Smooth muscle cell (in vitro differentiated cells): ENCODE results near the gene TM4SF18. TPM values are rescaled to one million over a fixed set of nuclear protein-coding genes. Genes with fewer than 3 reads are reported as not detected.
A peak's percentile ranks its signal among the peaks of the same experiment; 100 is the strongest.

ENCODE experiments used
- DNase-seq: peaks from one replicate; lab custom pipeline; 2025; ENCODE audit not compliant: unreplicated experiment; lab: John Stamatoyannopoulos, UW
- H2AFZ ChIP-seq: fragments of 200-600 bp; sonication (generic); 2 replicates; pipeline ENCODE4 v1.6.0; 2016; ENCODE audit warnings: antibody characterized with exemption, low read depth, mild to moderate bottlenecking
- H3F3A ChIP-seq: fragments of 200-600 bp; sonication (generic); 2 replicates; pipeline ENCODE4 v1.6.0; 2017; ENCODE audit warnings: antibody characterized with exemption, low read depth
- H3K27ac ChIP-seq: fragments of 200-600 bp; sonication (generic); 2 replicates; pipeline ENCODE4 v1.5.1; 2016; ENCODE audit warnings: low read depth, mild to moderate bottlenecking
- H3K27me3 ChIP-seq: fragments of 200-600 bp; sonication (generic); 2 replicates; pipeline ENCODE4 v1.6.1; 2016; ENCODE audit warnings: low read depth, mild to moderate bottlenecking
- H3K36me3 ChIP-seq: fragments of 200-600 bp; sonication (generic); 2 replicates; pipeline ENCODE4 v1.5.1; 2016; ENCODE audit warnings: low read depth
- H3K4me1 ChIP-seq: fragments of 200-600 bp; sonication (generic); 2 replicates; pipeline ENCODE4 v1.5.1; 2016; ENCODE audit warnings: low read depth
- H3K4me2 ChIP-seq: fragments of 200-600 bp; sonication (generic); 2 replicates; pipeline ENCODE4 v1.6.0; 2016; ENCODE audit warnings: mild to moderate bottlenecking
- H3K4me3 ChIP-seq: fragments of 200-600 bp; sonication (generic); 2 replicates; pipeline ENCODE4 v1.5.1; 2016; ENCODE audit warnings: mild to moderate bottlenecking
- H3K79me2 ChIP-seq: fragments of 200-600 bp; sonication (generic); 2 replicates; pipeline ENCODE4 v1.6.0; 2016; ENCODE audit warnings: low read depth, mild to moderate bottlenecking
- H3K9ac ChIP-seq: fragments of 200-600 bp; sonication (generic); 2 replicates; pipeline ENCODE4 v1.6.0; 2016; ENCODE audit warnings: low read depth
- H3K9me3 ChIP-seq: fragments of 200-600 bp; sonication (generic); replicated peaks from 2 replicates; pipeline ENCODE4 v1.5.1; 2016; ENCODE audit warnings: low read depth
- H4K20me1 ChIP-seq: fragments of 200-600 bp; sonication (generic); 2 replicates; pipeline ENCODE4 v1.6.0; 2016; ENCODE audit warnings: low read depth
- CTCF ChIP-seq: fragments of 200-600 bp; sonication (generic); IDR thresholded peaks from 2 replicates; pipeline ENCODE4 v1.5.1; 2017; ENCODE audit warnings: borderline replicate concordance, mild to moderate bottlenecking, antibody characterized with exemption; ENCODE audit not compliant: insufficient read depth, poor library complexity, severe bottlenecking
- WGBS: methylation state at CpG from one replicate; pipeline ENCODE4 v1.1.7; 2016; ENCODE audit warnings: low lambda C conversion rate; 5-methylcytosine and 5-hydroxymethylcytosine counted together
- polyA plus RNA-seq: library from polyadenylated mRNA; unstranded; fragments of >200 nt; fragmentation: Nextera tagmentation; extraction: Ambion mirVana; gene quantifications from 2 replicates; pipeline ENCODE4 v1.2.1, GENCODE V29; 2016
- total RNA-seq: library from RNA; depleted of rRNA; stranded (reverse); fragments of >200 nt; gene quantifications from 2 replicates; pipeline ENCODE4 v1.2.3, GENCODE V29; 2014

The TM4SF18 gene
- total and polyA plus RNA-seq, 2 experiments from 2014 or later = 0.37 to 0.40 TPM

GRCh38 chr3:149343951-149344350, 10.5 kb upstream of the TM4SF18 start:
- Histone ChIP-seq H3F3A (no peaks in the 10 kb centered on the region), H3K9me3 (no peaks in the 10 kb centered on the region), H3K9ac (no peak overlapping the region), H2AFZ (no peak overlapping the region), H3K27ac (no peak overlapping the region), H3K4me1 (peaks cover 8% of the 10 kb centered on the region), H3K27me3 (no peaks in the 10 kb centered on the region), H3K36me3 (no peaks in the 10 kb centered on the region), H3K4me3 (no peak overlapping the region), H3K79me2 (no peaks in the 10 kb centered on the region), H4K20me1 (no peaks in the 10 kb centered on the region), H3K4me2 (no peak overlapping the region)
- WGBS = 95% methylated on average over 4 of the region's 4 CpGs
- DNase-seq = no peak
- TF ChIP-seq CTCF = no peak

- no peaks in the 10 kb centered on the region for H3K27me3 ChIP-seq
- DNase-seq = no peak
- no peak overlapping the region for H3K27ac ChIP-seq
- H3K9me3 ChIP-seq = no peaks in the 10 kb centered on the region
- H3K79me2 ChIP-seq = no peaks in the 10 kb centered on the region
- H3K4me3 ChIP-seq = no peak overlapping the region
- no peaks in the 10 kb centered on the region for H3K36me3 ChIP-seq
- peaks cover 8% of the 10 kb centered on the region for H3K4me1 ChIP-seq
- WGBS = 93% methylated on average over 4 of the region's 4 CpGs
- no peak for TF ChIP-seq CTCF
- no peak overlapping the region for H2AFZ ChIP-seq
- no peaks in the 10 kb centered on the region for H3F3A ChIP-seq
- no peaks in the 10 kb centered on the region for H4K20me1 ChIP-seq
- H3K9ac ChIP-seq = no peak overlapping the region
- H3K4me2 ChIP-seq = no peak overlapping the region
These were observed 9.3 kb upstream of the TM4SF18 start for GRCh38 chr3:149342413-149343380.

DNA sequence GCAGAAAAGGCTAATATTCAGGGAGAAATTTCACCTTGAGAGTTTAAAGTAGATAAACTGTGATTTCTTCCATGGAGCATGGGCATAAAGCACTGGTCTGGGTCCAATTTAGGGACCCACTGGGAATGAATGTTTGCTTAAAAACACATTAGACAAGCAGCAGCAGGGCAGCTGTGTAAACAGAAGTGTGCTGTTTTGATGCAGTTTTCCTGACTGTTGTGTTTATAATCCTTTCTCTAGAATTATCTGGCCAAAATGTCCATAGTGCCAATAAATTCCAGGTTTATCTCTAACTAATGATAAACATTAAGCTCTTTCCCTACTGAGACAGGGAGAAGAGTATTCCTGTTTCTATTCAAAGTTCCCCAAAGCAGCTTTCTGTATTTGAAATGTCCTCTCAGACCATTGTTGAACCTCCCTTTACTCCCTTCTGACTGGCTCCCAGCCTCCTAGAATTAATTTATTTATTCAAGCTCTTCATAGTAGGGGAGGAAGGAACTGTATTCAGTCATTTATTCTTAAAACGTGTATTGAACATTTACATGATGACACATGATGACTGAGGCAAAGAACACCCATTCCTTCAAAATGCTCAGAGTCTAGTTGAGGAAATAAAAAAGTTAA, 7.0 kb upstream of the TM4SF18 start:
- no peaks in the 10 kb centered on the region for H3K27me3 ChIP-seq
- no peaks in the 10 kb centered on the region for H3F3A ChIP-seq
- H4K20me1 ChIP-seq = no peaks in the 10 kb centered on the region
- WGBS = 10% methylated on average over 1 of the region's 1 CpG
- no peak for DNase-seq
- peak overlapping the region; percentile 17 for H2AFZ ChIP-seq
- H3K9ac ChIP-seq = peak overlapping the region; percentile 44
- H3K27ac ChIP-seq = peak overlapping the region; percentile 87
- H3K4me2 ChIP-seq = peak overlapping the region; percentile 61
- H3K9me3 ChIP-seq = no peaks in the 10 kb centered on the region
- no peaks in the 10 kb centered on the region for H3K36me3 ChIP-seq
- no peak overlapping the region for H3K4me3 ChIP-seq
- peaks cover 8% of the 10 kb centered on the region for H3K4me1 ChIP-seq
- no peak for TF ChIP-seq CTCF
- H3K79me2 ChIP-seq = no peaks in the 10 kb centered on the region
